SH-SY5Y (cell line): Measurements from ENCODE around the gene HAUS7.

Experiments
- GATA2 ChIP-seq: IDR thresholded peaks from 2 replicates; pipeline ENCODE4 v1.6.1; 2011; ENCODE audit warnings: mild to moderate bottlenecking, low read depth, low read length
- GATA3 ChIP-seq: IDR thresholded peaks from 2 replicates; pipeline ENCODE4 v1.6.1; 2011; ENCODE audit warnings: low read depth, mild to moderate bottlenecking, low read length, moderate library complexity

- TF ChIP-seq GATA3 = no peak
- no peak for TF ChIP-seq GATA2
These were observed 7.5 kb upstream of the HAUS7 start for GRCh38 chrX:153477901-153478300.
